GM18511 (cell line): ENCODE measurements around the gene DKC1.
A peak's percentile ranks its signal among the peaks of the same experiment; 100 is the strongest.

ENCODE experiments used
- ATAC-seq: cut with Tn5 transposase; IDR thresholded peaks from one replicate; pipeline ENCODE4 v1.9.1; 2021; ENCODE audit warnings: mild to moderate bottlenecking, moderate library complexity; ENCODE audit not compliant: unreplicated experiment

DKC1 gene

DNA sequence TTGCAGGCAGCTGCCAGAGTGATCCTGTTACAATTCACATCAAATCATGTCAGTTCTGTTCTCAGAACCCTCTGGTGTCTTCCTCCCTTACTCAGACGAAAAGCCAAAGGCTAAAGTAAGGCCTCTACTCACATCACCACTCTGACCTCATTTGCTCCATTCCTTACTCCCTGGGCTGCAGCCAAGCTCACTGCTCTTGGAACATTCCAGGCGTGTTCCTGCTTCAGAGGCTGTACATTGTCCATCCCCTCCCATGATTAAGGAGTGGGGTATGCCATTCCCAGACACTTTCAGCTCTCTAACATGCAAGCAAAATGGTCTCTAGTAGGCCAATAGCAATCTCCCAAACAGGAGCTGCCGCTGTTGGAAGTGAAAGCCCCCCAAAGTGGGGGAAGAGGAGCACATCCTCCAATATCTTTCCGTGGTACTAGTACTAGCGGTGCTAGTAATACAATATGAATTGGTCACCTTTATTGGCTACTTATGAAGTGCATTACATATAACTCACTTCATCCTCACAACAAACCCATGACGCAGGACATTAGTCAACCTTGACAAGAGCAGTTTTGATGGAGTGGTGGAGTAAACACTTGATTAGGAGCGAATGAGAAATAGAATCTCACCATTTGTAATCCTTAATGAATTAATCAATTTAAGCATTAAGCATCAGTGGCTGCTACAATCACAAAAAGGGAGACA lies 26.8 kb upstream of the DKC1 start:
- no peak for ATAC-seq

DNA sequence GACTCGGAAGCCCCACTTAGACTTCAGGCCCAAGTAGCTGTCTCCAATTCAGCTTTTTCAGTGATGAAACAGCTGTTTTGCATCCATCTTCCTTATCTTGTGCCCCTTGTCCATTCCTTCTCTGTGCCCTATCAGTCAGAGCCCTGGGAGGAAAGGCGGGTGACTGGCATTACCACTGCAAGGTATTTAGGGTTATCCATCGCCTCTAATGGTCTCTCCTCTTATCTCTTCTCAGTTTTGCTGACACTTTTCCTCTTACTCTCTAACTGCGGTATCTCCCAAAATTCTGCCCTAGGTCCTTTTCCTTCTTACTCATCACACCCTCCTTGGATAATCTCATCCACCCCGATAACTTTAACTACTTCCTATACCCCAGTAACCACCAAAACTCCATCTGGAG lies 25.5 kb upstream of the DKC1 start:
- no peak for ATAC-seq

DNA sequence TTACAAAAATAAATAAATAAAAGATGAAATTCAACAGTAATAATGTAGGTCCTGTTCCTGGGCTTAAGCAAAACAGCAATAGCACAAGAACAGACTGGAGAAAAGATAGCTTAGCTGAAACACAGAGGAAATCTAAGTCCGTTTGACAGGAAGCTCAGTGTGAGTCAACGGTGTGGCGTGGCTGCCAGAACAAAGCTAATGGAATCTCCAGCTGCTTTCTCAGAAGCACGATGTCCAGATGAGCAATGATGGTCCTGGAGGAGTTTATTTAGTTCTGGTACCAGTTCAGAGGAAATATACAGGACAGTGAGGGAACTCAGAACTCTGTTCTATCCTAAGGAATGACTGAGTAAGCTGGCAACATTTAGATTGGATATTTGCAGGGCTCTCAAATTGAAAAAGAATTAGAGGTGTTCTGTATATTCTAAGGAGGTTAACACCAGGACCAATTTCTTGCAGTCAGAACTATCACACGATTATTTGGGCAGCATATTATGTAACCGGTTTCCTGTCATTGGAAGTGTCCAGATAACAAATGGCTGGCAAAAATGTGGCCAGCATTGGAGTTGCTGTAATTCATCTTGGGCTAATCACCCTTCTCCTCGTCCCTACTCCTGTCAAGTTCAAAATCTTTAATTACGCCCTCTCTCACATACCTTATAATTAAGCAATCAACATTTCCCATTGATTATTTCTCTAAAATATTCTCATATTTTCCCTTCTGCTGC lies 24.5 kb upstream of the DKC1 start:
- no peak for ATAC-seq

DNA sequence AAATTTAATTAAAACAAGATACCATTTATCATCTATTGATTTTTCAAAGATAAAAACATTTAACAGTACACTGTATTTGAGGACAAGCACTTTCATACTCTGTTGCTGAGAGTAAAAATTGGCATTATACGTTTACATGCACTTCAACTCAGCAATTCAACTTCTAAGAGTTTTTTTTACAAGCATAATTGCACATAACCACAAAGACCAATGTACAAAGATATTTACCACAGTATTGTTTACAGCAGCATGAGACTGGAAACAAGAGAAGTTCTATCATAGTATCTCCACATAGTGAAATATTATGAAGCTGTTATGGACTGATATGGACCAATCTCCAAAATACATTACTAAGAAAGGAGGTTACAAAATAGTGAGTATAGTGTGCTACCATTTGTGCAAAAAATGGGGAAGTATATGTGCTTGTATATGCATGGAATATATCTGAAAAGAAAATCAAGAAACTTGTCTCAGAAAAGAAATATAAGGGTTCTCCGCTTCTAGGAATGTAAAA lies 22.7 kb upstream of the DKC1 start:
- ATAC-seq: no peak

DNA sequence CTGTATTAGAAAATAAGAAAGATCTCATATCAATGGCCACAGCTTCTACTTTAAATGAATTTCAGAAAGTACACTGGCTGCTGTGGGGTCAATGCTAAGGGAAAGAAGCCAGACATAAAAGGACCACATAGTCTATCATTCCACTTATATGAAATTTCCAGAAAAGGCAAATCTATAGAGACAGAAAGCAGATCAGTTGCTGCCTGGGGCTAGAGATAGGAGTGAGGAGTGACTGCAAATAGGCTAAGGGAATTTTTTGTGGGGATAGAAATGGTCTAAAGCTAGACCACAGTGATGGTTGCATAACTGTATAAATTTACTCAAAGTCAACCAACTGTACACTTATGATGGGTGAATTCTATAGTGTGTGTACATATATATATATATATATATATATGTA lies 20.1 kb upstream of the DKC1 start:
- no peak for ATAC-seq

DNA sequence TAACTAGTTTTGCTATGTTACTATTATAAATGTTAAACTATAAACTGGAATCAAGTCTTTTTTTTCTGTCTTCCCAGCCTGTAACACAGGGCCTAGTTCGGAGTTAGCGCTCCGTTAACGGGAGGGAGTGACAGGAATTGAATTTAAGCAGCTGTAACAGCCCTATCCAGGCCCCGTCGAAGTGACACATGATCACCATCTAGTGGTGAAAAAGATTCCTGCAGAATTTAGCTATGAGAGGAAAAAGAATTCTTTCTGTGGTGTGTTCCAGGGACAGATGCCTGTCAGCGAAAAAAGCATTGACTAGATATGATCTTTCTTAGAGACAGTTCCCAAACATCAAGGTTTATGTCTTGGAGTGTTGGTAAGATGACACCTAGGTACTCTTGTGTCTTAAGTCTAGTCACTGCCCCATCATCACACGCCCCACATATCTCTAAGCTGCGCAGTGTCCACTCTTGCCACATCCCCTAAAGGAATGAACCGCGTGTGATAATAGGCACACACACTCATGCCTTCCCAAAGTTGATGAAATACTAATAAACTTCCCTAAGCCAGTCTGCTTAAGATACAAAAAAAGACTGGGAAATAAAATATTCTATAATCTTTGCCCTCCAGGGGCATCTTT lies 13.8 kb upstream of the DKC1 start:
- peak; percentile 57 for ATAC-seq

DNA sequence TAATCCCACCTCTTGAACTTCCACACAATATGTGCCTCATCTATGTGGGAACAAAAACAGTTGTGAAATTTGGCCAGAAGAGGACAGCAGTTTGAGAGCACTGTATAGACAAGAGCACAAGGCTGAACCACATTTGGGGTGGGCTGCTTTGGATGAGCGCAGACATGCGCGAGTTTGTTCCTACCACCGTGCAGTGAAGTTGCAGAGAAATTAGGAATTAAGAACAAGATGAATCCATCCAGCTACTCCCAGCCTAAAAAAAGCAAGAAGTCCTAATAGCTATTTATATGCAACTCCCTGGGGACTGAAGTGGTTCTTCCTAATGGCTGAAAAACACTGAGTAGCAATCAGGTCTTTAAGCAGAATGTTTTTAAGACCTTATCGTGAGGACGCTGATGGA lies 12.8 kb upstream of the DKC1 start:
- no peak for ATAC-seq

DNA sequence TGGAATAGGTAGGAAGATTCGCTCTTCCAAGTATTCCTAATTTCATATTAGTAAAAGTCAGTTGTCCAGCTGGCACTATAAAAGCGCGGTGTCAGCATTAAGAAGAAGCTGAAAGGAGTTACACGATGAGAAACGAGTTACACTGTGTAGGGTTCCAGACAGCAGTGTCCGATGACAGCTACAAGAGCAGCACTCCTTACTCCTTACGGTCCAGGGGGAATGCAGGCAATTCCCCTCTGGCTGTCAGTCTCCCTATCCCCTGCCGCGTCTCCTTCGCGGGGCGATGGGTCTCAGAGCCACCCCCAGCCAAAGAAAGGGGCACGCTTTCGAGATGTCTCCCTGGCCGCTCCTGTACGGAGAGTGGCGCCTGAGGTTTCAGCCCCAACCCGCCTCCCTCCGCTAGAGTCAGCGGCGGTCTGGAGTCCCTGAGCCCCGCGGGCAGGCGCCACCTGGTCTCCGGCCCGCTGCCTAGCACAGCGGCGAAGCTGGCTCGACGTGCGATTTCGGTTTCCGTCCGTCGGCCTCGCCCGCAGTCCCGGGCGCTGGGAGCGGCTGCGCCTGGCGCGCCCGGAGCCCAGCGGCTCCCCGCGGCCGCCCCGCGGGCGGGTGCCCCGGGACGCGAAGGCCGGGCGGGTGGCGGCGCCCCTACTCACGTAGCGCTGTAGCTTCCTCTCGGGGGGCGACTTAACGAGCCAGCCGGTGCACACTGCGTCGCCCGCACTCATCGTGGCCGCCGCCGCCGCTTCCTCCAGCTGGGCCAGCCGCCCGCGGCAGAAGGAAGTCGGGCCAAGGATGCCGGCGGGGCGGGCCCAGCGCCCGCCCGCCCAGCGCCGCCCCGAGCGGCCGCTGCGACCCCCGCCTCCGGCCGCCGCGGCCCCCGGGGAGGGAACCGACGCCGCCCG lies 12.1 kb upstream of the DKC1 start, which contains the start of gene GAB3:
TSS of gene GAB3 (minus strand) at position 777 of the 902 bp plus-strand sequence. CDS start at position 725, 52 bp downstream.
- ATAC-seq: peak; percentile 69

DNA sequence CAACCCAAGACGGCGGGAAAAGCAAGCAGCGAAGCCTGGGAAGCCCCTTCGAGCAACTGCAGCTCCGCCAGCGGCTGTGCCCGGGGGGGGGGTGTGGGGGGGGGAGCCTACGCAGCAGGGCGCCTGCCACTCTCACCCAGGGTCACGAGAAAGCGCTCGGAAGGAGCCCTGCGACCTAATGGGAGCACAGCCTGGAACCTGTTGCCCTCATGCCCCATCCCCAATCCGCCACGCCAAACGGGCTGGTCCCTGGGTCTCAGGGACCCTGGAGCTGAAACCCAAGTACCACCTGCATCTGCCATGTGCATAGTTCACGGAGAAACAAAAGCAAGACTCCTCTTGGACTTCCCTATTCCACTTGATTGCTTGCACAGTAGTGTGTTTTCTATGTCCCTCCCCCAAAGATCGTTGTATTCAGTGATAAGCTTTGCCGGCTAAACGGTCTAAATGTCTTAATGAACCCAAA lies 11.4 kb upstream of the DKC1 start:
- peak; percentile 4 for ATAC-seq

DNA sequence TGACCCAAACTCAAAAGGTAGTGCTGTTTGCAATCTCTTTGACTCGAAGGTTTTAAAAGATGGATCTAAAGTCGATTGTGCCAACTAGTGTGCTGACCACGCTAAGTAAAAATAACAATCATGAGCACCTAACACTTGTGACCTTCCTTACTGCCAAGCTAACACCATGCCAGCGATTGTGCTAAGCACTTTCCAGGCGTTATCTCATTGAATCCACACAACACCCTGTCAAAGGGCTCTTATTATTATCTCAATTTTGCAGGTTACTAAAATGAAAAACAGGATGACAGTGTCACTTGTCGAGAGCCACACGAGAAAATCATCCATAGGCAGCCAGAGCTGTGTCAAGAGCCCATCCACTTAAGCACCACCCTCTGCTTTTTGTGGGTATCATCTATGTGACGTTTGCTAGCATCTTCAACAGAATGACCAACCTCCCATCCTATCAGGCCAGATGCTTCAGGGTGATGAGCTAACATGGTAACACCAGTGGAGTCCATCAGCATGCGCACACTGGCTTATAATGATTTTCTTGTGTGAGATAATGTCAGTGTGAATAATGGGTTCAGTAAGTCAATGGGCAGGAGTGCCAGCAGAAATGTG lies 10.9 kb upstream of the DKC1 start:
- no peak for ATAC-seq

DNA sequence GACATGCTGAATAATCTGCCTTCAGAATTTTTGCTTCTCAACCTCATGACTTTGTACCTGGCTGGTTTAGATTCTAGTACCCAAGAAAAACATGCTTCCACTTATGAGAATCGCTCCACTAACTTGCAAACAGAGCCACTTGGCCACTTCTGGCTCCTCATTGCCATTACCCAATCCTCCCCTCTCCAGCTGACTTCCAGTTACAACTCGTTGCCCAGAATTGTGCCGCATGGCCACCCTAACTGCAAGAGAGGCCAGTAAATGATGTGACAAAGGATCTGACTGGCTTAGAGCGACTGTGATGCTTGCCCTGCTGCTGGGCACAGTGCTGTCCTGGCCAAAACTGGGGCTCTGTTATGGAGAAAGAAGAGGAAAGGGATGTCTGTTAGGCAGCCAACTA lies 4.0 kb upstream of the DKC1 start:
- no peak for ATAC-seq

DNA sequence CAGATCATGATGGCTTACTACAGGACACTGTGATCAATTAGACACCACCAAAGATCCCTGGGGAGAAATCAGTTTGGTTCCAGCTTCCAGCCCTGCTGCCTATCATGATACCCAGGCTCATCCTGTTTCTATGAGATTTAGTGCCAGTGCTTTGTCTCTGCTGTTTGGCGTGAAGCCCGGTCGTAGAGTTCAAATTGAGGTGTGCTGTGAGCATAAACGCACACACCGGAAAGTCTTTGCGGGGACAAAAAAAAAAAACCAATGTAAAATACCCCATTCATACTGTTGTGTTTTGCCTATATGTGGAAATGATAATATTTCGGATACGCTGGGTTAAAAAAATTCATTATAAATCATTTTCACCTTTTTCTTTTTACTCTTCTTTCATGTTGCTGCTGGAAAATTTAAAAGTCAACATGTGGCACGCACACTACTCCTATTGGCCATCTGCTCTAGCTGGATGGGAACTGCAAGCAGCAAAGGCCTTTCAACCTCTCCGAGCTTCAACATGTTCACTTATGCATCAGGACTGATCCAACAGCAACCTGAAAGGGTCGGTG lies 607 bp upstream of the DKC1 start:
- no peak for ATAC-seq

DNA sequence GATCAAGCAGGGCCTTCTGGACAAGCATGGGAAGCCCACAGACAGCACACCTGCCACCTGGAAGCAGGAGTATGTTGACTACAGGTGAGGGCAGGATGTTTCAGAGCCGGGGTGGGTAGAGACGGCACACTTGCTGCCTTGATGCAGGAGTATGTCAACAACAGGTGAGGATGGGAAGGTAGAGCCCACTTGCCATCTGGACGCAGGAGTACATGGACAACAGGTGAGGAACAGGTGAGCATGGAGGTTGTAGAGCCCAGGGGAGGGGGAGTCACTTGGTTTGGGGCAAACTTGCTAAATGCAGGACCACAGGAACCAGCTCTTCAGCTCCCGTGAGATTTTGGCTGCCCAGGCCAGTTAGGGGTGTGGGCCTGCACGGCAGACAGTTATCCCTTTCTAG lies 12.0 kb downstream of the DKC1 start:
- no peak for ATAC-seq

DNA sequence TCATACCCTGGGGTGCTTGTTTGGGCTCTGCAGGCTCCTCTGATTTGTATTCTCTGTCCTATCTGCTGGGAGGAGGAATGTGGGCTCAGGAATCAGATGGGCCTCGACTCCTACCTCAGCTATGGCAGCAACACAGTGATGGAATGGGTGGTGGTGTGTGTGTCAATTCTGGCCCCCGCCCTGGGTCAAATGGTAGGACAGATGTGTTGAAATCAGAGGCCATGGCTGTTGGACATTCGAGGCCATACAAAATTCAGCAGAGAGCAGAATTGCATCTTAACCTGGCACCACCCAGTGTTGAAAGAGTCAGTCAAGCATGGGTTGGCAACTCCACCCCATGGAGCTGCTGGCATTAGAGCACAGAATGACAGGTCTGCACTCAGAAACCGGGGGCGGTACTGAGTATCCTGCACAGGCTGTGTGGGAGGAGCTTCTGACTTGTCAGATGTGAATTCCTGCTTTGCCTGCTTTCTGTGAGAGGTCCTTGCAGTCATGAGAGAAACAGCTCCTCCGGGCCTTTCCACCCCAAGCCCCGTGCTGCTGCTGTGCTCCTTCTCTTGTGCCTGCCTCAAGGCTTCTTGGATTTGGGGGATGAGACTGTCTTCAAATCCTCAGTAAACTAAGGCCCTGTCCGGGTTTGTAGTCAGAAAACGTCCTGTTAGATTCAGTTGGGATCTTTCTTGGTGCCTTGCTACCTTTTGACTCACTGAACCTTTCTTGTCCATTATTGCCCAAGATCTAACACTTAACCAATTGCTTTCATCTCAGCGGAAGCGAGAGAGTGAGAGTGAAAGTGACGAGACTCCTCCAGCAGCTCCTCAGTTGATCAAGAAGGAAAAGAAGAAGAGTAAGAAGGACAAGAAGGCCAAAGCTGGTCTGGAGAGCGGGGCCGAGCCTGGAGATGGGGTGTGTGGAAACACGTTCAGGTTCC lies 13.0 kb downstream of the DKC1 start:
- no peak for ATAC-seq

DNA sequence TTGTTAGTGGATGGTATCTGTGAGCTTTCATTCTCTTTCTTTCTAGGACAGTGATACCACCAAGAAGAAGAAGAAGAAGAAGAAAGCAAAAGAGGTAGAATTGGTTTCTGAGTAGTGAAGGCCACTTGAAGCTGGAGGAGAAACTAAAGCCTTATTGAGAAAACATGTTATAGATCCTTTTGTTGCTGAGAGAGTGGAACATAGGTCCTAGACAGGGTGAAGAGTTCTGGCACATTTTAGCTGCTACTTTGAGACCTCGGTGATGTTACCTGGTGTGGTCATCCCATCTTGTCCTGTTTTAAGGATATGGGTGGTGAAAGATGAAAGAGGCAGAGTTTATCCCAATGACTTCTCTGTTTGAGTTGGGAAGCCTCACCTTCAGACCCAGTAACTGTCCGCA lies 14.1 kb downstream of the DKC1 start:
- no peak for ATAC-seq

DNA sequence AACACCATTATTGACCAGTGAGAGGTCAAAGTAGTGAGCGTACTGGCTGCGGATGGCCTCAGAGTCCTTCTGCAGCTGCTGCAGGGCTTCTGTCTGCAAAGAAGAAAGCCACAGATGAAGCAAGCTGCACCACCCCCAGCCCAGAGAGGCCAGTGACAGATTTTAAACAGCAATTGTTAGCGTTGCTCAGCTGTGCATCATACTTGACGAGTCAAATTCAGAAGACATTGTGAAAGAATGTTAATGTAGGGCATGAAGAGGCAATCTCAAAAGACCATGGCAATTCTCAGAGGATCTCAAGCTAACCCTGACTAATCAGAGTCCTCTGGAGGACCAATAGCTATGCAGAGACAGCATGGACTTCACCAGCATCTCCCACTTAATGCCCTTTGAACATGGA lies 16.6 kb downstream of the DKC1 start:
- ATAC-seq: no peak

DNA sequence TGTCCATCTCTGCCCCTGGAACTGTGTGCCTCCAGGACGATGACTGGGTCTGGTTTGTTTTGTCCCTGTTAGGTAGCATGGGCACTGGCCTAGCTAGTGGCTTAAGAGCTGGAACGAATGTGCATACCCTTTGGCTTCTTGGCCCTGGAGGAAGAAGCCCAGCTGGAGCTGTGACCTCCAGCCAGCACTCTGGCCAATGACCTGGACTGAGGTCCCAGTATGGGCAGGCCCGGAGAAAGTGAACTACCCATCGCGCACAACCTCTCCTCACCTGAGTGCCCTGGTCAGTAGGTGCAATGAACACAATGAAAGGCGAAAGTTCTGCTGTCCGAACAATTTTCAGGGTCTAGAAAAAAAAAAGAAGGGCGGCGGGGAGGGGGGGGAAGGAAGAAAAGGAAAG lies 18.3 kb downstream of the DKC1 start:
- no peak for ATAC-seq

DNA sequence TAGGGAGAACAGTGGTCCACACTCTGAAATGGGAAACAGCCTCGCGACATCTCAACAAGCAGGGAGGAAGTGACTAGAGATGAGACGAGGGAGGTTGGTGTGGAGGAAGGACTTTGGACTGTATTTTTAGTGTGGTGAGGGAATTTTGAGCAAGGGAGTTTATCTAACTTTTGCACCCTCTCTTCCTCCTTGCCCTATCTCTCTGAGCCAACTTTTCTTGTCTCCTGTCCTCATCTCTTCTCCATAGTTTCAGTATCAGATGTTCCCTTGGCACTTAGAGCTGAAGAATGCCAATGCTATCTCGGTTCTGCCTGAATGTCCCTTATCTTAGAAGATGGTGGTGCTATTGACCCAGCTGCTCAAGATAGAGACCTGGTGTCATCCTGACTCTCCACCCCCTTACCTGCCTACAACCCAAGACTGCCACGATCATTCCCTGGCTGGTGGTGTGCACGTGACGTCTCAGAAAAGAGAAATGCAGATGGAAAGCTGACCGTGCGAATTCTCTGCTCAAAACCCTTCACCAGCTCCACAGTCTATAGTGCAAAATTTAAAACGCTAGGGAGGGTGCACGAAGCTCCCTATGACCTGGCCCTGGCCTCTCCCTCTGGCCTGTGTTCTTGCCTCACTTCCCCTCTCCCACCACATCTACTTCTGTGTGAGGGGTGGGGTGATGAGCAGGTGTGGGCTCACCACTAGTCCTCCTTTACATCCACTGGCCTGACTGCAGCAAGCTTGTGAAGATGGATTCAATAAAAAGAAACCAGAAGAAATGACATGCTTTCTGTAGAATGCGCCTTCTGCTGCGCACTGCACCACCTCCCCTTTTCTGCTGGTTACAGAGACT lies 21.7 kb downstream of the DKC1 start:
- no peak for ATAC-seq
